ENCODE data around the gene GPATCH4. TPM values are rescaled to one million over a fixed set of nuclear protein-coding genes. Genes with fewer than 3 reads are reported as not detected.

The GPATCH4 gene
- total and polyA plus RNA-seq, 2 donors (not counting 1 experiment from before 2014, with no cell fraction given) = 11.3 to 38.3 TPM

- DNase-seq = peak; percentile 66
- Histone ChIP-seq H3K9me3 (ENCODE audit: control extremely low read depth in 1 of 3, control insufficient read depth in 2 of 3, insufficient read depth in 1 of 3, low read length in 2 of 3) (no peaks in the 10 kb centered on the region), H3K4me1 (ENCODE audit: control insufficient read depth in 2 of 2, insufficient read depth in 2 of 2, low read length in 2 of 2) (peaks cover 26 to 36% of the 10 kb centered on the region in 2 donors), H3K27me3 (replicated peaks in 1 of 4; ENCODE audit: control extremely low read depth in 1 of 4, control insufficient read depth in 3 of 4, insufficient read depth in 4 of 4, low read length in 3 of 4) (no peaks in the 10 kb centered on the region), H3K79me2 (ENCODE audit: control insufficient read depth, insufficient read depth, low read length) (peaks cover 40% of the 10 kb centered on the region), H2AFZ (ENCODE audit: insufficient read depth, low read depth, low read length, poor library complexity, severe bottlenecking) (peak overlapping the region; percentile 93), H4K20me1 (ENCODE audit: control insufficient read depth, insufficient read depth, low read length, poor library complexity, severe bottlenecking) (no peaks in the 10 kb centered on the region), H3K4me3 (ENCODE audit: control extremely low read depth in 1 of 5, extremely low read depth in 1 of 5, insufficient read depth in 1 of 5, low read depth in 2 of 5, low read length in 4 of 5) (peak overlapping the region; percentile 46 to 64 (median 58)), H3K9ac (ENCODE audit: low read length) (peak overlapping the region; percentile 68), H3K27ac (ENCODE audit: low read length in 2 of 2) (peak overlapping the region; percentile 88 to 94), H3K4me2 (replicated peaks; ENCODE audit: low read depth, low read length, poor library complexity, severe bottlenecking) (peak overlapping the region; percentile 89), H3K36me3 (replicated peaks in 1 of 2; ENCODE audit: control extremely low read depth in 1 of 2, control insufficient read depth in 1 of 2, extremely low read depth in 1 of 2, insufficient read depth in 2 of 2, low read length in 1 of 2) (peaks cover 0 to 11% of the 10 kb centered on the region in 2 experiments)
- ChIA-PET POLR2A (interaction anchor here (0.6 to 2.5 kb wide), 9 partner anchors 10 to 124 kb away, joined by 3 to 19 read pairs (median 5); partner anchors contain the start of genes GPATCH4, MEF2D and NAXE), CTCF (interaction anchor here (0.6 to 6.9 kb wide), 26 partner anchors 10 to 196 kb away, joined by 3 to 52 read pairs (median 5); partner anchors contain the start of genes GPATCH4, MEF2D and NAXE)
- TF ChIP-seq, protein P1, sequence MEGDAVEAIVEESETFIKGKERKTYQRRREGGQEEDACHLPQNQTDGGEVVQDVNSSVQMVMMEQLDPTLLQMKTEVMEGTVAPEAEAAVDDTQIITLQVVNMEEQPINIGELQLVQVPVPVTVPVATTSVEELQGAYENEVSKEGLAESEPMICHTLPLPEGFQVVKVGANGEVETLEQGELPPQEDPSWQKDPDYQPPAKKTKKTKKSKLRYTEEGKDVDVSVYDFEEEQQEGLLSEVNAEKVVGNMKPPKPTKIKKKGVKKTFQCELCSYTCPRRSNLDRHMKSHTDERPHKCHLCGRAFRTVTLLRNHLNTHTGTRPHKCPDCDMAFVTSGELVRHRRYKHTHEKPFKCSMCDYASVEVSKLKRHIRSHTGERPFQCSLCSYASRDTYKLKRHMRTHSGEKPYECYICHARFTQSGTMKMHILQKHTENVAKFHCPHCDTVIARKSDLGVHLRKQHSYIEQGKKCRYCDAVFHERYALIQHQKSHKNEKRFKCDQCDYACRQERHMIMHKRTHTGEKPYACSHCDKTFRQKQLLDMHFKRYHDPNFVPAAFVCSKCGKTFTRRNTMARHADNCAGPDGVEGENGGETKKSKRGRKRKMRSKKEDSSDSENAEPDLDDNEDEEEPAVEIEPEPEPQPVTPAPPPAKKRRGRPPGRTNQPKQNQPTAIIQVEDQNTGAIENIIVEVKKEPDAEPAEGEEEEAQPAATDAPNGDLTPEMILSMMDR (IDR thresholded peaks at IDR 0.05) = no peak
- no peak for TF ChIP-seq EZH2 (IDR thresholded peaks at IDR 0.05; ENCODE audit: borderline replicate concordance, insufficient read depth, low read depth, low read length, poor library complexity, severe bottlenecking)
- H3K9me3 Mint-ChIP-seq (ENCODE audit: insufficient read depth) = no peaks in the 10 kb centered on the region
- H3K4me1 Mint-ChIP-seq = peaks cover 32% of the 10 kb centered on the region
- H3K27ac Mint-ChIP-seq = peak overlapping the region; percentile 97
- no peaks in the 10 kb centered on the region for H3K27me3 Mint-ChIP-seq
- WGBS (ENCODE audit: insufficient coverage) = 30% methylated on average over 21 of the region's 21 CpGs
- peak overlapping the region; percentile 85 for H3K4me3 Mint-ChIP-seq
- peak; percentile 69 for ATAC-seq (ENCODE audit: low read depth)
- intact Hi-C loops (cut with micrococcal nuclease) = loop anchor here (1.0 to 5.0 kb wide), 4 partner anchors 9 to 290 kb away; partner anchors contain the start of gene NAXE
Observed at GRCh38 chr1:156581661-156582387, 19.5 kb downstream of the GPATCH4 start.

GRCh38 chr1:156579472-156579871 is 21.8 kb downstream of the GPATCH4 start, which contains the start of gene TTC24:
Gene TTC24 (plus strand): TSS chr1:156579723. CDS start chr1:156581365, 1,642 bp downstream.
- no peak within 1 kb of the TSS for H3K4me3 ChIP-seq (ENCODE audit: control extremely low read depth in 1 of 5, extremely low read depth in 1 of 5, insufficient read depth in 1 of 5, low read depth in 2 of 5, low read length in 4 of 5)
- no peak within 1 kb of the TSS for H3K4me2 ChIP-seq (replicated peaks; ENCODE audit: low read depth, low read length, poor library complexity, severe bottlenecking)
- H3K27ac ChIP-seq (ENCODE audit: low read length in 2 of 2) = no peak within 1 kb of the TSS
- Mint-ChIP-seq H3K27me3 (no peaks in the 10 kb centered on the region), H3K4me3 (no peak within 1 kb of the TSS), H3K4me1 (peaks cover 31% of the 10 kb centered on the region), H3K9me3 (ENCODE audit: insufficient read depth) (no peaks in the 10 kb centered on the region), H3K27ac (peak within 1 kb of the TSS; percentile 50)
- intact Hi-C loops (cut with micrococcal nuclease) = no loop called here
- H3K4me1 ChIP-seq (ENCODE audit: control insufficient read depth in 2 of 2, insufficient read depth in 2 of 2, low read length in 2 of 2) = peaks cover 26 to 34% of the 10 kb centered on the region in 2 donors
- WGBS (ENCODE audit: insufficient coverage) = 95% methylated on average over 5 of the region's 5 CpGs
- no peak within 1 kb of the TSS for H3K9ac ChIP-seq (ENCODE audit: low read length)
- no peaks in the 10 kb centered on the region for H3K36me3 ChIP-seq (replicated peaks in 1 of 2; ENCODE audit: control extremely low read depth in 1 of 2, control insufficient read depth in 1 of 2, extremely low read depth in 1 of 2, insufficient read depth in 2 of 2, low read length in 1 of 2)
- POLR2A ChIA-PET = interaction anchor here (0.6 to 1.5 kb wide), 3 partner anchors 29 to 94 kb away, joined by 6 to 15 read pairs (median 10); no protein-coding TSS in a partner anchor
- no peaks in the 10 kb centered on the region for H3K27me3 ChIP-seq (replicated peaks in 1 of 4; ENCODE audit: control extremely low read depth in 1 of 4, control insufficient read depth in 3 of 4, insufficient read depth in 4 of 4, low read length in 3 of 4)
- TF ChIP-seq, protein P1 (IDR thresholded peaks at IDR 0.05) = no peak
- TF ChIP-seq EZH2 (IDR thresholded peaks at IDR 0.05; ENCODE audit: borderline replicate concordance, insufficient read depth, low read depth, low read length, poor library complexity, severe bottlenecking) = no peak
- DNase-seq (no peak), ATAC-seq (ENCODE audit: low read depth) (no peak)
- CTCF ChIA-PET = interaction anchor here (1.0 to 6.9 kb wide), 6 partner anchors 27 to 121 kb away, joined by 3 to 52 read pairs (median 8); partner anchors contain the start of gene MEF2D
- H3K79me2 ChIP-seq (ENCODE audit: control insufficient read depth, insufficient read depth, low read length) = peaks cover 26% of the 10 kb centered on the region
- H3K9me3 ChIP-seq (ENCODE audit: control extremely low read depth in 1 of 3, control insufficient read depth in 2 of 3, insufficient read depth in 1 of 3, low read length in 2 of 3) = no peaks in the 10 kb centered on the region
- no peak within 1 kb of the TSS for H2AFZ ChIP-seq (ENCODE audit: insufficient read depth, low read depth, low read length, poor library complexity, severe bottlenecking)
- H4K20me1 ChIP-seq (ENCODE audit: control insufficient read depth, insufficient read depth, low read length, poor library complexity, severe bottlenecking) = no peaks in the 10 kb centered on the region
